Skeletal muscle satellite cell (primary cell): Measurements from ENCODE around the gene CELSR2.

Experiments
- H3K27me3 ChIP-seq: 2 replicates; pipeline ENCODE4 v1.7.0; 2013; ENCODE audit warnings: low read length; ENCODE audit not compliant: control insufficient read depth, insufficient read depth
- H3K36me3 ChIP-seq: 2 replicates; pipeline ENCODE4 v1.7.0; 2013; ENCODE audit warnings: mild to moderate bottlenecking, control low read depth, low read length; ENCODE audit not compliant: insufficient read depth
- H3K4me1 ChIP-seq: 2 replicates; pipeline ENCODE4 v1.7.0; 2013; ENCODE audit warnings: low read length; ENCODE audit not compliant: control insufficient read depth, insufficient read depth
- H3K4me2 ChIP-seq: 2 replicates; pipeline ENCODE4 v1.7.0; 2013; ENCODE audit warnings: mild to moderate bottlenecking, low read length
- H3K4me3 ChIP-seq: 2 replicates; pipeline ENCODE4 v1.7.0; 2013; ENCODE audit warnings: low read length
- H3K9ac ChIP-seq: 2 replicates; pipeline ENCODE4 v1.7.0; 2013; ENCODE audit warnings: mild to moderate bottlenecking, low read depth, low read length, moderate library complexity
- H3K9me3 ChIP-seq: replicated peaks from 2 replicates; pipeline ENCODE4 v1.7.0; 2013; ENCODE audit warnings: mild to moderate bottlenecking, control low read depth, low read length

Gene CELSR2

DNA sequence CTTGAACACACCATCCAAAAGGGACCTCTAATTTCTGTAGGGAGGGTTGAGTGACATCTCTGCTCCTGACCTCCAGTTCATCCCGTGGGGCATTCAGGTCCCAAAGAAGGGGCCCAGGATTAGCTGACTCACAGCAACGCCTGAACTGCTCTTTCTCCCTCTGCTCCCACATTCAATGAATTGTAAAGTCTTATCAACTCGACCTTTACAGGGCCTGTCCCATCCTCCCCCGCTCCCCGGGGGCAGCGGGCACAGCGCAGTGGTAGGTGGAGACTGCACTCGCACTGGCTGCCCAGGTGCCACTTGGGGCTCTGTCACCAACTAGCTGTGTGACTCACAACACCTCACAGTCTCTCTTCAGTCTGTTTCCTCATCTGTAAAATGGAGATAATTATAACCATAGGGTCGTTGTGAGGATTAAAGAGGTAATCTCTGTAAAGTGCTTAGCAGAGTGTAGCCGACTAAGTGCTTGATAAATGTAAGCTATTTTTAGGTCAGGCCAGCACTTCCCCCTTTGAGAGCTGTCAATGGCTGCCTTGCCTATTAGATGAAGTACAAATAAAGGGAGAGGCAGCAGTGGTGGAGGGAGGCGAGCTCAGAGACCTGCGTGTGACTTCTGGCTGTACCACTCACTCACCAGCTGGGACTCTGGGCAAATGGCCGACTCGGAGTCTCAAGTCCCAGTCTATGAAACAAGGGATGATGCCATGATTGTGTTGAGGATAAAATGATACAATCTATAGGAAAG lies 58.1 kb downstream of the CELSR2 start:
- H3K9ac ChIP-seq: no peak overlapping the region
- no peaks in the 10 kb centered on the region for H3K9me3 ChIP-seq

DNA sequence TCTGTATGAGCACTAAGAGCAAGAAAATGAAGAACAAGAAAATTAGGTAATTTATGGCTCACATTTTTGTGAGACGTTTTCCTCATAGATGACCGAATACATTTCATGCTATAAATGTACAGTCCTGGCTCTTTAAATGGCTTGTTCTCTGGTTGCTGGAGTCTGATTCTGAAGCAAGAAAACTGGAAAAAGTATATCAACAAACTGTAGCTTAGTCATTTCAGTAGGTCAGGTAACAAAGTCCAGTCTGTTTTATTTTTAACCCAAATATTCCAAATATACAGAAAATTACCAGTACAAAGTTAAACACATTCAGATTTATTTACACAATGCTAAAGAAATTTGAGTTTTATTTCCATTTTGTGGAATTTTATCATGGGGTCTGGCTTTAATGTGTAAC lies 60.0 kb downstream of the CELSR2 start:
- Histone ChIP-seq H3K36me3 (peaks cover 18% of the 10 kb centered on the region), H3K9me3 (no peaks in the 10 kb centered on the region), H3K9ac (no peak overlapping the region), H3K4me1 (peaks cover 18% of the 10 kb centered on the region), H3K27me3 (no peaks in the 10 kb centered on the region), H3K4me2 (no peak overlapping the region), H3K4me3 (no peak overlapping the region)

More for the DNA sequence above, 58.1 kb downstream of the CELSR2 start:
- H3K36me3 ChIP-seq: peaks cover 6% of the 10 kb centered on the region
- no peak overlapping the region for H3K4me2 ChIP-seq
- H3K4me1 ChIP-seq: peaks cover 2% of the 10 kb centered on the region
- H3K27me3 ChIP-seq: no peaks in the 10 kb centered on the region
- H3K4me3 ChIP-seq: no peak overlapping the region

DNA sequence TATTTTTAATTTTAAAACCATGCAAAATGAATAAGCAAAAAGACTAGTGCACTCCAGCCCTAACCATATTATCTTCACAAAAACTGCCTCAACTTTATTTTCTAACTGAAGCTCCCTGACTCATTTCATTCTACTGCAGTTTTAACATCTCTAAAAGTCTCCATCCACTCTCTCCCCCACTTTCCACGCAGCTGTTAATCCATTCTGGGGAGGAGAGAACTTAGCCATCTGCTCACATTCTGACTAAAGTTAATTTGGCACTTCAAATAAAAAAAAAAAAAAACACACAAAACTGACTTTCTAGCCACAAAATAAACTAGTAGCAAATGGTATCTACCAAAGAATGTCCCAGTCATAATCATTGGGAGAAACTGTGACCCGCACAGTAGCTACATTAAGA lies 62.9 kb downstream of the CELSR2 start:
- Histone ChIP-seq H3K9ac (no peak overlapping the region), H3K36me3 (peaks cover 30% of the 10 kb centered on the region), H3K27me3 (no peaks in the 10 kb centered on the region), H3K4me3 (no peak overlapping the region), H3K4me2 (no peak overlapping the region), H3K4me1 (peaks cover 18% of the 10 kb centered on the region), H3K9me3 (no peaks in the 10 kb centered on the region)

DNA sequence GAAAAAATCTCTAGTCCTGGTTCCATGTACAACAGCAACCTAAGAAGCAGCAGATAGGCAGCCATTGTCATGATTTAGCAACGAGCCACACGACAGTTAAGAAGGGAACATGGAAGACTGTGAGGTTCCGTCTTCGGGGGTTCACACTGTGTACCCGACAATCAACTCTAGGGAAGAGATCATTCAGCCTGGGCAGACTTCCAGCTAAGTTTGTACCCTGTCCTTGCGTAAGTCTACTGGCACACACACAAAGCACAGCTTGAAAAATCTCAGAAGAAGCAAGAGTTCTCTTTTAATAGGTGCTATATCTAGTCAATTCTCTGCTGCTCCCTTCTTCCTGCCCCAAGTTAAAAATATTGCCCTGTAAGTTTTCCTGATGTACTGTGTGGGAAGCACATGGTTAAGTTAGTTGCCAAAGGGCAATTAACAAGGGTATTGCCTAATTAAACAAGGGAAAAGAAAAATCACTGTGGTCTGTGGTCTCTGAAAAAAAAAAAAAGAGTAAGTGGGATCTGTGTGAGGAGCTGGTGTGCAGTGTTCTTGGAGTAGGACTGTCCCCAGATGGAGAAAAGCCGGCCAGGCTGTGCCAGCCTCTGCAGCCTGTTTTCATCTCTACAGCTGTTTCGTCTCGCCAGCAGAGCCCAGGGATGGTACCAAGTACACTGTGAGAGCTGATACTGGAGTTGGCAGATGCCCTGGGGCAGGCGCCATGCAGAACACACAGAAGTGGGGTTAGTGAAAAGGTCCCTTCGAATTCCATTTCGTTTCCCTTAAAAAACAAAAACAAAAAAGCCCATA lies 63.8 kb downstream of the CELSR2 start:
- Histone ChIP-seq H3K9me3 (no peaks in the 10 kb centered on the region), H3K4me2 (peak overlapping the region; percentile 12), H3K4me1 (peaks cover 18% of the 10 kb centered on the region), H3K9ac (no peak overlapping the region), H3K36me3 (peaks cover 36% of the 10 kb centered on the region), H3K27me3 (no peaks in the 10 kb centered on the region), H3K4me3 (no peak overlapping the region)

DNA sequence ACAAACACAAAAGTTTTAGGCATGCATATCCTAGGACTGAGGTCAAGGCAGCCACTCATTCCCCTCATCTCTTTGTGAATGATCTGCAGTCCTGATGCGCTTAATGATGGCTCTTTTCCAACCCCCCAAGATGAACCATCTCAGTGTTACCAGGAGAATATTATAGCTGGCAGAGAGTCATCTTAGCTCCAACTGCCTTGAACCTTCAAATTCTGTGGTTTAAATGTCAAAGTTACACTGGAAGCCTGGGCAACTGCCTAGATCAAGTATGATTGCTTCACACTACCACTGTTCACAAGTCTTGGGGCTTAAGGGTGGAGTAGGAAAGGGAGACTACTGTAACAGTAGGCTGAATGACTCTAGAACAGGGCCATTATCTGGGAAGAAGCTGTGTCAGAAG lies 65.5 kb downstream of the CELSR2 start:
- Histone ChIP-seq H3K4me3 (no peak overlapping the region), H3K27me3 (no peaks in the 10 kb centered on the region), H3K9ac (no peak overlapping the region), H3K36me3 (peaks cover 40% of the 10 kb centered on the region), H3K4me2 (no peak overlapping the region), H3K4me1 (peaks cover 18% of the 10 kb centered on the region), H3K9me3 (no peaks in the 10 kb centered on the region)

DNA sequence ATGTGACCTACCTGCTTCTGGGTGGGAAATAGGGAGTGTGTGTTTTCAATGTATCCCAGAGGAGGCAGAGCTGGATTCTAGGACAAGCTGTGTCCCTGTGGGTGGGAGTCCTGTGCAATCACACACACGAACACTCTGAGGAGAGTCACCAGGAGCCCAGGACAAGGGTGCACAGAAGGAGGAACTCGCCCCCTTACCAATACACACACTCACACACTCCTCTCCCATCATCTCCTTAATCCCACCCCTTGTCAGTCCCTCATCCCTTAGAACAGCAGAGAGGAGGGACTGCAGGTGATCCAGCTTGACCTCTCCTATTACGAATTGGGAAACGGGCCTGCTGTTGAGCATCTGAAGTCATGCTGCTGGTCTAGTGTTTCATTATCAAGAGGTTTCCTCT lies 65.9 kb downstream of the CELSR2 start:
- H3K4me3 ChIP-seq: no peak overlapping the region
- H3K9ac ChIP-seq: no peak overlapping the region
- no peaks in the 10 kb centered on the region for H3K9me3 ChIP-seq
- H3K4me2 ChIP-seq: no peak overlapping the region
- no peaks in the 10 kb centered on the region for H3K27me3 ChIP-seq
- peaks cover 43% of the 10 kb centered on the region for H3K36me3 ChIP-seq
- H3K4me1 ChIP-seq: peaks cover 18% of the 10 kb centered on the region

DNA sequence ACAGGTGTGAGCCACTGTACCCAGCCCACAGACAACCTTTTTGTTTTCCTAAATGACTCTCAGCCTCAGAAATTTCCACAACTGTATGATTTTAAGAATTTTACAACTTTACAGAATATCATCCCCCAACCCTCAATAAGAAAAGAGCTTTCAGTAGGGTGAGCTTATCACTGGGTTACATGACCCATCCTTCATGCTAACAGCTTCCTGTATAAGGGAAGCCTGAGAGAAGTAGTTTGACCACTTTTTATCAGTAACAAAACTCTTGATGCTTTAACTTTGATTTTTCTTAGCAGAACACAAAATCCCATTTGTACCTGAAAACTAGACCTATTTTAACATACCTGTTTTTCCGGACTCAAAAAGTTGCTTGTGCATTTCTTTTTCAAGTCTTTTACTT lies 67.2 kb downstream of the CELSR2 start:
- Histone ChIP-seq H3K27me3 (no peaks in the 10 kb centered on the region), H3K4me2 (no peak overlapping the region), H3K9ac (no peak overlapping the region), H3K4me1 (peaks cover 18% of the 10 kb centered on the region), H3K4me3 (no peak overlapping the region), H3K36me3 (peaks cover 48% of the 10 kb centered on the region), H3K9me3 (no peaks in the 10 kb centered on the region)

DNA sequence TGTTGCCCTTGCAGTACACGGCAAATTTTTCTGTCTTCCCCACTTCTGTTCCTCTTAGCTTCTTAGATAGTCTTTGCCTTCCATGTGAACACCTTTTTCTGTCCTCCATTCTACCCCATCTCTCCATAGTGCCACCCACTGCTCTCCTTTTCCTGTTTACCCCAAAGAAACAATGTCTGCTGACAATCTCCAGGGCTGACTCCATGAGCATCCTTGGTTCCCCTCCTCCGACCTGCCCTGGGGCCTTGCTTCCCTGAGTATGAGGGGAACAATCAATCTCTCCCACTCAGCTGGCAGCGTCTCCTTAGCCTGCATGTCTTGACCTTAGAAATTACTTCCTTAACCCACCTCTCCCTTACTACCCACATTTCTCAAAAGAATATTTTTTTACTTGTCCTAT lies 69.8 kb downstream of the CELSR2 start:
- Histone ChIP-seq H3K9me3 (no peaks in the 10 kb centered on the region), H3K4me3 (no peak overlapping the region), H3K36me3 (peaks cover 58% of the 10 kb centered on the region), H3K4me1 (no peaks in the 10 kb centered on the region), H3K9ac (no peak overlapping the region), H3K4me2 (no peak overlapping the region), H3K27me3 (no peaks in the 10 kb centered on the region)

DNA sequence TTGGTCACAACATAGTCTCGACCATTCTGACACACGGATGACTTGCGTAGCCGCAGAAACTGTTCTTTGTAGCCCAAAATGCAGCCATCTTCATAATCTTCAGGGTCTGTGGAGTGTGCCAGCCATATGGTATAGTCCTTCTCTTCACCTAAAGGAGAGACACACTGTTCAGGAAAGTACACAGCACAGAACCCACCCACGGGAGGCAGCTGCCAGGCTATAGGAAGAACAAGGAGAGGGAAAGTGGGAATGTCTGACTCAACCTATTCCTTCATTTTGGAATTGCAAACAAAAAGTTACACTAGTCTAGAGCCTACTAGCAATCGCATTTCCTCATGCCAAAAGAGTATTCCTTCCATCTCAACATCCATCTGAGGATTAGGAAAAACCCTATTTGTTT lies 73.6 kb downstream of the CELSR2 start:
- Histone ChIP-seq H3K9me3 (no peaks in the 10 kb centered on the region), H3K36me3 (peaks cover 53% of the 10 kb centered on the region), H3K4me1 (no peaks in the 10 kb centered on the region), H3K4me3 (no peak overlapping the region), H3K4me2 (no peak overlapping the region), H3K27me3 (no peaks in the 10 kb centered on the region), H3K9ac (no peak overlapping the region)
